NCI-H2227 (cell line): ENCODE data around the gene PTCH2.
"Not testable (repeated sequence)": the region's sequence is repeated elsewhere in the genome, so short reads cannot be mapped to it uniquely, and the experiment has no call there.

Experiments
- DNase-seq: peaks from one replicate; lab custom pipeline; 2025; ENCODE audit not compliant: unreplicated experiment; lab: John Stamatoyannopoulos, UW

PTCH2 gene

GRCh38 chr1:44803312-44804095, 39.5 kb downstream of the PTCH2 start:
- DNase-seq = no peak

GRCh38 chr1:44803062-44803311, 40.1 kb downstream of the PTCH2 start:
- no peak for DNase-seq

DNA sequence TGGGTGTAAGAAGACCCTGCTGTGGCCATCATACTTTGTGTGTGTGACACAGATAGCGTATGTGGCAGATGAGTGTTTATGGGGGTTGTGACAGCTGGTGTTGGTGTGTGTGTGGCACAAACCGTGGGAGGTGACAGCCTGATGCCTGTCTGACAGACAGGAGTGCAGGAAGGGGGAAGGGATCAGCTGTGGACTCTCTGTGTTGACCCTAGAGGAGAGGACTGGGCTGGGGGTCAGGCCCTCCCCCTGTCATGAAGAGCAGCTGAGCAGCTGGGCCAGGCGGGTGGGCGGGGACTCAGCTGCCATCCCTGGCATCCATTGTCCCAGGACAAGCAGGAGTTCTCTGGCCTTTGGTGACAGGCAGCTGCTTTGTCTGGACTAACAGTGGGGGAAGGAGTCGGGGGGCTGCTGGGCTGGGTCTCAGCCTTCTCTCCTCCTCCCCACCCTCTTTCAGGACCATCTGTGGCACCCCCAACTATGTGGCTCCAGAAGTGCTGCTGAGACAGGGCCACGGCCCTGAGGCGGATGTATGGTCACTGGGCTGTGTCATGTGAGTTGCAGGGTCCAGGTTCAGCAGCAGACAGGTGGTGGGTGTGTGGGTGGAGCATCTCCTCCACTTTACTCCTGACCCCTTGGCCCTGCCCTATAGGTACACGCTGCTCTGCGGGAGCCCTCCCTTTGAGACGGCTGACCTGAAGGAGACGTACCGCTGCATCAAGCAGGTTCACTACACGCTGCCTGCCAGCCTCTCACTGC, 40.6 kb downstream of the PTCH2 start:
- DNase-seq = no peak

- no peak for DNase-seq
These were observed 41.4 kb downstream of the PTCH2 start for GRCh38 chr1:44801491-44802305.

- peak; percentile 98 for DNase-seq
These were observed 43.1 kb downstream of the PTCH2 start, which contains the start of gene PLK3 for GRCh38 chr1:44799770-44800584. PLK3 (plus strand) TSS chr1:44800377; CDS start chr1:44800464, 87 bp downstream.

DNA sequence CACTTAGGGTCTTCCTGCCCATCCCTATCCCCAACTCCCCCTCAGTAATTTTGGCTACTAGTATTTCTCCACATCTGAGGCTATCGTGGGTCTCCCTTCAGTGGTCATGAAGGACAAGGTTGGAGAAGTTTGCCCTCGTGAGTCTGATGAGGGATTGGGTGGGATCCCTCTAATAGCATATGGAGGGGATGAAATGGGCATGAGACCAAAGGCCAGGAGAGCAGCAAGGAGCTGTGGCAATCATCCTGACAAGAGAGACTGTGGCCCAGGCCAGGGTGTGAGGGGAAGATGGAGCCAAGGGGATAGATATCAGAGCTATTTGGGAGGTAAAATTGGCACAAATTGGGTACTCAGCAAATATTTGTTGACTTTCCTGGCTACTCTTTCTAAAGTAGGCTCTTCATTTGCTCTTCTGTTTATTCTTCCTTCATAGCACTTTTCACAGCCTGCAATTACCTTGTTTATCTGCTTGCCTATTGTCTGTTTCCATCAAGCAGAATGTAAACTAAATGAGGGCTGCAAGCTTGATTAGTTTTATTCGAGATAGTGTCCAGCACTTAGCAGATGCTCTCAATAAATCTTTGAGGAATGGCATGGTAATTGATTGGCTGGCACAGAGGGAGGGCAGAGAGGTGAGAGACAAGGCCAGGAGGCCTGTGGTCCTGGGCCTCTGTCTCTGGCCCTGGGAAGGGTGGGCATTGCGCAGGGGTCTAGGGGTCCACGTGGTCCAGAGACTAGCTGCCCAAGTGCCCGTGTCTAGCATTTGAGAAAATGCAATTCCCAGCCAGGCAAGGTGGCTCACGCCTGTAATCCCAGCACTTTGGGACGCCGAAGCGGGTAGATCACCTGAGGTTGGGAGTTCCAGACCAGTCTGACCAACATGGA, 44.3 kb downstream of the PTCH2 start:
- peak; percentile 29 for DNase-seq

- DNase-seq = not testable (repeated sequence)
These were observed 45.2 kb downstream of the PTCH2 start for GRCh38 chr1:44797886-44798285.

DNA sequence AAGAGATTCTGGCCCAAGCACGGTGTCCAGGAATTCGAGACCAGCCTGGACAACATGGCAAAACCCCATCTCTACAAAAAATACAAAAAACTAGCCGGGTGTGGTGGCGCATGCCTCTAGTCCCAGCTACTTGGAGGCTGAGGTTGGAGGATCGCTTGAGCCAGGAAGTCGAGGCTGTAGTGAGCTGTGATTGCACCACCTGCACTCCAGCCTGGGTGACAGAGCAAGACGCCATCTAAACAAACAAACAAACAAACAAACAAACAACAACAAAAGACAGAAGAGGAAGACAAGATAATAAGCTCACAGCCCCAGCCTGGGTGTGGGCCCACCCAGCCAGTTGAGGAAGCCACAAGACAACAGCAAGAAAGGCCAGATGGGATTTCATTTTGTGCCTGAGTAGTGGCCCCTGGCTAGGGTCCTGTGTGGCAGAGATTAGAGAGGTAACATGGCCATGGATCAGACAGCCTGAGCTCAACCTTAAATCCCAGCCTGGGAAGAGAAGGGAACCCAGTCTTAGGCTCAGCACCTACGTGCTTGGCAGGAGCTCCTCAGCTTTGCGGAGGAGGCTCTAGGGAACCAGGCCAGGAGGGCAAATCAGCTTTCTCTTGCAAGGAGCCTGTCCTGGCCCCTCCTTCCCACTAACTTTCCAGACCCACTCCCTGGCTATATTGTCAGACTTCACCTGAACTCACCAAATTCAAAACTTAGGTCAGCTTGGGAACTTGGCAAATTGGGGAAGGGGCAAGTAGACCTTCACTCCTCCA, 50.1 kb downstream of the PTCH2 start:
- no peak for DNase-seq

DNA sequence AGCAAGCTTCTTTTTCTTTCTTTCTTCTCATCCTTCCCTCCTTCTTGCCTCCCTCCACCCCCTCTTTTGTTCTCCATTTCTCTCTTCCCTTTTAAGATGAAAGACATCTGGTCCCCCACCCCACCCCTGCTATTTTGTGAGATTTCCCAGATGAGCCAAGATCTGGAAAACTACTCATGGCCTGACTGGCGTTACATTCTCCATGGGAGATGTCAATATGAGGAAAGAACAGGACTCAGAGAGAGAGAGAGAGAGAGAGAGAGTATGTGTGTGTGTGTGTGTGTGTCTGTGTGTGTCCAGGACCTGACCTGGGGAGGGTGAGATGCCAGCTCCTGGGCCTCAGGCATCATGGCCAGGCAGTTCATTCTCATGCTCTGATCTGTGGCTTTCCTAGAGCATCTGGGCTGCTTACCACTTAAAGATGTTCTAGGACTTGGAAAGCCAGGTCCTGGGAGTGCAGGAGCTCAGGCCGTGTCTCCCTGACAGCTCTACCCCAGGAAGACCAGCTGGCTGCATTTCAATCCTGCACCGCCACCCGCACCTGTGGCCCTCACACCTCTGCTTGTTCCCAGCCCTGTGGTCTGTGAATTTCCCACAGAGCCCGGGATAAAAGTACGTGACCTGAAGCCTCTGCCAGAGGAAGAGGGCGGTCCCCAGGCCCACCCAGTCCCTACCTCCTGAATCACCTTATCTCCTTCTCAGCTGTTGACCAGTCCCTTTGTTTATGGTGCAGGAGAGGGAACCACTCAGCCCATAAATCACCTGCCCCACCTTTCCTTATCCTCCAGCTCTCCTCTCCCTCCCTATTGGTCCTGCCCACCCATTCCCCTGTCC, 51.9 kb downstream of the PTCH2 start:
- no peak for DNase-seq

DNA sequence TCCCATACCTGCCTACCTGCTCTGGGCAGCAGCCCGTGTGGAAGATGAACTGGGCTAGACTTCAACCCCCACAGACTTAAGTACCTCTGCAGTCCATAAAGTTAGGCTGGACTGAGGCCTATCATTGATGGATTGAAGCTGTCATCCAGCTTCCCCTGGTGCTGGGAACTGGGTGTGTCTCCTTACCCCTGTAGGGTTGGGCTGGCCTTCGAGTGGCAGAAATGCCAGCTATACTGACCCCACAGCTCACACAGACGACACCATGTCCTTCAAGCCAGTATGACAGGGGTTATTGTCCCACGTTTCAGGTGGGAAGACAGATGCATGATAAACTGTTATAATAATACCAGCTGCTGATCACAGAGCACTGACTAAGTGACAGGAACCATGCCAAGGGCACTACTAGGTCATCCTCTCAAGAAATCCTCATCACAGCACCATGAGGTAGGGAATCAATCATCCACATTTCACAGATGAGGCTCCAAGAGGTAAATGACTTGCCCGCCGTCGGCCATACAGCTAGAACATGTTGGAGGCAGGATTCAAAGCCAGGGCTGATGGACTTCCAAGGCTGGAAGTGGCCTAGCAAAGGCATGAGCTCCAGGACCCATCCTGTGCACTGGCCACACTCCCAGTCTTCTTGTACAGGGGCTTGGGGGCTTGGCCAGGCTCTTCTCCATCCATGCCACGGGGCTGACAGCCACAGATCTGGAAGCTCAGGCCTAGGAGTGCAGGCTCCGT, 54.8 kb downstream of the PTCH2 start, which contains the start of gene BEST4:
Gene BEST4 (minus strand): TSS at position 51 of the 741 bp plus-strand sequence. CDS start 465 bp downstream, outside the sequence.
- no peak for DNase-seq

DNA sequence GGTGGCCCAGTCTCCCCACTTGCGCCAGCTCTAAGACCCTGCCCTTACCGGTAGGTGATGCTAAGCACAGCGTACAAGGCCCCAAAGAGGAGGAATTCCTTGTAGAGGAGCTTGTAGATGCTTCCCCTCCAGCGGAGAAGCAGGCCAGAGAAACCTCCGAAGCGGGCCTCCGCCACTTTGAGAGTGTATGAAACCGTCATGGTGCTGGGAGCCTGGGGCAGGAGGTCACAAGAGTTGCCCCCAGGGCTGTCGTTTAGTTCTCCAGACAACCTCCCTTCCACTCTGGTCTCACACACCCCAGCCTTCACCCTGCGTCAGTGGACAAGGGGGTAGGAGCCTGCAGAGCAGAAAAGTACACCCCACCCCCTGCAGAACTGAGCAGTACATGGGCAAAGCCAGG, 55.5 kb downstream of the PTCH2 start:
- no peak for DNase-seq

DNA sequence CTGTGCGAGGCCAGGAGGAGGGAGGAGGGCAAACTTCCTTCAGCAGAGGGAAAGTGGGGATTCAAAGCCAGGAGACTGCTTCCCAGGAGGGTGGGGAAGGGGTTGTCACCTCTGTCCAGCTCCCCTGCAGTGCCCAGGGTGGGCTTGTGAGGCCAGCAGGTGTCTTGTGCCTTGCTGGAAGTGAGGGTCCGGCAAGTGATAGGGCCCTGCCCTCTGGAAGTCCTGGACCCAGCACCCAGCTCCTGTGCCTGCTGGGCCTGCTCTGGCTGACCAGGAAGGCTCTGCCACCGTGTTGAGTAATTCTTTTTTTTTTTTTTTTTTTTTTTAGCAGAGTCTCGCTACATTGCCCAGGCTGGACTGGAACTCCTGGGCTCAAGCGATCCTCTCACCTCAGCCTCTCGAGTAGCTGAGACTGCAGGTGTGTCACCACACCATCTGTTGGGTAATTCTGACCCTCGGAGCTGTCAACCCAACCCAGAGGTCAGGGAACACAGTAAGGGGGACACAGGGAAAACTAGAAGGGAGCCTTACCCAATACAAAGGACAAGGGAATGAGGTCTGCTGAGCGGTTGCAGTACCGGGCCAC, 56.1 kb downstream of the PTCH2 start:
- DNase-seq = no peak

DNA sequence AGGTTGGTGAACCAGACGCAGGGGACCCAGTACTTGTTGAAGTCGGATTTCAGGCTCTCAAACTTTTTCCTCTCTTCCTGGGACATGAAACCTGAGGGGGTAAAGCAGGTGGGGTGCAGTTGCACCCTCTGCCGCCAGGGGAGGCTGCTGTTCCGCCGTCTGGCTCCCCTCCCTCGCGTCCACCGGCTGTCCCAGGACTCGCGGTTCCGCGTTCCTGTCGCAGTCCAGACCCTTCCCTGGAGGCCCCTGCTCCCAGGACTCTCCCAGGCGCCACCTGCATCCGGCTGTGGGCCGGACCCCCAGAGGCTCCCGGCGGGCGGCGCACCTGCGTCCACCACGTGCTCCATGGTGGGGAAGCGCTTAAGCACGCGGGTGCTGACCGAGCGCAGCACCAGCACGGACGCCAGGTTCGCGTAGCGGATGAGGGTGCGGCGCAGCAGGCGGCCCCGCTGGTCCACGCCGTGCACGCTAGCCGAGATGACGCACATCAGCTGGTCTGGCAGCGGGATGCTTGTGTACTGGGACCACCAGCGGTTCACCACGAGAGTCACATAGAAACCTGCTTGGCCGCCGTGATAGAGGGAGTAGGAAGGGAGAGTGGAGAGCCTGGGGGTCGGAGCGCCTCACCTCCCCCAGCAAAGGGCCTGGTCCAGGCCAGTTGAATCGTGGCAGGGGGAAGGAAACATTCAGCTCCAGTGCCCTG, 56.8 kb downstream of the PTCH2 start:
- DNase-seq = no peak

GRCh38 chr1:44785501-44786137, 57.4 kb downstream of the PTCH2 start:
- no peak for DNase-seq

- no peak for DNase-seq
These were observed 58.0 kb downstream of the PTCH2 start for GRCh38 chr1:44785029-44785380.
